Measurements from ENCODE around the gene SLC38A3. TPM values are rescaled to one million over a fixed set of nuclear protein-coding genes. Genes with fewer than 3 reads are reported as not detected.

The SLC38A3 gene
- total and polyA plus RNA-seq, 9 of the 15 experiments (the other 6 are each of a cell fraction or from before 2014, with no cell fraction given) = 0.09 to 0.38 (median 0.16) TPM; not detected in 6

DNA sequence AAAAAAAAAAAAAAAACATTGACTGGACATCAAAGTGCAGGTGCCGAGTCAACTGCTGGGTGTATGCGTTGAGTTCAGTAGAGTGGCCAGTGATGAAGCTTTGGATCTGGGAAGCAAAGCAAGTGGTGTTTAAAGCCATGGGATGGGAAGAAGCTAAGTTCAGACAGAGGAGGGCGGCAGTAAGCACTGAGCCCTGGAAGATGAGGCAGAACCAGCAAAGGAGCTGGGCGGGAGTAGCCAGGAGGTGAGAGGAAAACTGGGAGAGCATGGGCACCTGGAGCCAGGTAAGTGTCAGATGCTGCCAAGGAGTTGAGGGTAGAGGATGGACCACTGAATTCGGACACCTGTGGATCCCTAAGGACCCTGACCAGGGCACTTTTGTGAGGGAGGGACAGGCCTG is 19.6 kb downstream of the SLC38A3 start:
- BruUV-seq (replicated peaks) = no TSS peak
- FAIRE-seq = no peak
- H3K27me3 ChIP-seq (ENCODE audit: control insufficient read depth in 2 of 2, insufficient read depth in 2 of 2, low read length in 2 of 2) = 0 out of 5 replicates have a peak, but pooled peaks cover under 1 to 4% of the 10 kb centered on the region in 2 experiments
- H3K9ac ChIP-seq (ENCODE audit: insufficient read depth in 1 of 2, low read depth in 2 of 2, low read length in 2 of 2) = no peak overlapping the region
- in situ Hi-C loops (cut with MboI) = loop anchor here (5.0 kb wide), 2 partner anchors 32 to 48 kb away; partner anchors contain the start of gene GNAT1
- no peak overlapping the region for H3K4me2 ChIP-seq (ENCODE audit: insufficient read depth, low read length)
- H4K20me1 ChIP-seq (replicated peaks; ENCODE audit: control insufficient read depth, insufficient read depth, low read length) = no peaks in the 10 kb centered on the region
- no peaks in the 10 kb centered on the region for H3K79me2 ChIP-seq (ENCODE audit: control insufficient read depth, insufficient read depth, low read length)
- no peak overlapping the region for H3K27ac ChIP-seq (ENCODE audit: extremely low read depth, low read depth, low read length)
- H3K9me1 ChIP-seq (ENCODE audit: control insufficient read depth, insufficient read depth, low read length) = no peaks in the 10 kb centered on the region
- intact Hi-C loops (cut with micrococcal nuclease) = no loop called here
- ChIA-PET CTCF (ENCODE audit: low intra/inter-chr PET ratio) (interaction anchor here (4.0 kb wide), 1 partner anchor 30 kb away, joined by 91 read pairs; no protein-coding TSS in a partner anchor), POLR2A (no interaction called here)
- no peaks in the 10 kb centered on the region for H3K9me3 ChIP-seq (replicated peaks; ENCODE audit: control insufficient read depth, insufficient read depth, low read depth, low read length)
- no peak overlapping the region for H3K4me3 ChIP-seq
- no peak for DNase-seq (ENCODE audit: extremely low read depth in 1 of 4, low spot score in 3 of 4)
- peaks cover 14 to 42% of the 10 kb centered on the region in 2 experiments for H3K4me1 ChIP-seq (replicated peaks in 1 of 2; ENCODE audit: control insufficient read depth in 2 of 2, insufficient read depth in 2 of 2, low read length in 2 of 2)
- H2AFZ ChIP-seq (ENCODE audit: low read depth, low read length) = no peak overlapping the region
- ATAC-seq = no peak
- 13% methylated on average over 3 of the region's 5 CpGs for WGBS (ENCODE audit: insufficient coverage, low coverage, missing lambda C conversion rate)
- H3K36me3 ChIP-seq (ENCODE audit: control insufficient read depth, insufficient read depth, low read length) = no peaks in the 10 kb centered on the region
- no peak for TF ChIP-seq HNRNPK (IDR thresholded peaks at IDR 0.05; ENCODE audit: low read depth, low read length, poor library complexity, severe bottlenecking)
- TF ChIP-seq RBM39 (optimal IDR thresholded peaks at IDR 0.05; ENCODE audit: low read depth, low read length) = no peak
- TF ChIP-seq, protein P1, sequence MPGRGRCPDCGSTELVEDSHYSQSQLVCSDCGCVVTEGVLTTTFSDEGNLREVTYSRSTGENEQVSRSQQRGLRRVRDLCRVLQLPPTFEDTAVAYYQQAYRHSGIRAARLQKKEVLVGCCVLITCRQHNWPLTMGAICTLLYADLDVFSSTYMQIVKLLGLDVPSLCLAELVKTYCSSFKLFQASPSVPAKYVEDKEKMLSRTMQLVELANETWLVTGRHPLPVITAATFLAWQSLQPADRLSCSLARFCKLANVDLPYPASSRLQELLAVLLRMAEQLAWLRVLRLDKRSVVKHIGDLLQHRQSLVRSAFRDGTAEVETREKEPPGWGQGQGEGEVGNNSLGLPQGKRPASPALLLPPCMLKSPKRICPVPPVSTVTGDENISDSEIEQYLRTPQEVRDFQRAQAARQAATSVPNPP (IDR thresholded peaks at IDR 0.05; ENCODE audit: borderline replicate concordance, insufficient read depth, insufficient read length) = no peak
- TF ChIP-seq CEBPG (CRISPR knock-in tag; IDR thresholded peaks at IDR 0.05) = no peak
- no peak for TF ChIP-seq CEBPG (tag; conservative IDR thresholded peaks at IDR 0.05 in 1 of 2, IDR thresholded peaks at IDR 0.05 in 1 of 2)
- no peak for TF ChIP-seq CC2D1A (IDR thresholded peaks at IDR 0.05)
- TF ChIP-seq DNMT1 (IDR thresholded peaks at IDR 0.05) = no peak
- TF ChIP-seq, protein P2, sequence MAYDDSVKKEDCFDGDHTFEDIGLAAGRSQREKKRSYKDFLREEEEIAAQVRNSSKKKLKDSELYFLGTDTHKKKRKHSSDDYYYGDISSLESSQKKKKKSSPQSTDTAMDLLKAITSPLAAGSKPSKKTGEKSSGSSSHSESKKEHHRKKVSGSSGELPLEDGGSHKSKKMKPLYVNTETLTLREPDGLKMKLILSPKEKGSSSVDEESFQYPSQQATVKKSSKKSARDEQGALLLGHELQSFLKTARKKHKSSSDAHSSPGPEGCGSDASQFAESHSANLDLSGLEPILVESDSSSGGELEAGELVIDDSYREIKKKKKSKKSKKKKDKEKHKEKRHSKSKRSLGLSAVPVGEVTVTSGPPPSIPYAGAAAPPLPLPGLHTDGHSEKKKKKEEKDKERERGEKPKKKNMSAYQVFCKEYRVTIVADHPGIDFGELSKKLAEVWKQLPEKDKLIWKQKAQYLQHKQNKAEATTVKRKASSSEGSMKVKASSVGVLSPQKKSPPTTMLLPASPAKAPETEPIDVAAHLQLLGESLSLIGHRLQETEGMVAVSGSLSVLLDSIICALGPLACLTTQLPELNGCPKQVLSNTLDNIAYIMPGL (CRISPR knock-in tag; IDR thresholded peaks at IDR 0.05) = no peak
- TF ChIP-seq EP400 (IDR thresholded peaks at IDR 0.05) = no peak
- TF ChIP-seq CSDE1 (IDR thresholded peaks at IDR 0.05) = no peak
- TF ChIP-seq CAMTA2 (CRISPR knock-in tag; conservative IDR thresholded peaks at IDR 0.05) = no peak
- no peak for TF ChIP-seq KAT2B (IDR thresholded peaks at IDR 0.05; ENCODE audit: low read depth, low read length)
- no peak for TF ChIP-seq NR1H2 (CRISPR knock-in tag; IDR thresholded peaks at IDR 0.05)
- TF ChIP-seq ZBED1 (IDR thresholded peaks at IDR 0.05) = no peak
- no peak for TF ChIP-seq MLLT1 (IDR thresholded peaks at IDR 0.05)
- TF ChIP-seq SAP30 (IDR thresholded peaks at IDR 0.05; ENCODE audit: borderline replicate concordance, insufficient read depth, low read depth, low read length, poor library complexity, severe bottlenecking) = no peak
- TF ChIP-seq, protein P3, sequence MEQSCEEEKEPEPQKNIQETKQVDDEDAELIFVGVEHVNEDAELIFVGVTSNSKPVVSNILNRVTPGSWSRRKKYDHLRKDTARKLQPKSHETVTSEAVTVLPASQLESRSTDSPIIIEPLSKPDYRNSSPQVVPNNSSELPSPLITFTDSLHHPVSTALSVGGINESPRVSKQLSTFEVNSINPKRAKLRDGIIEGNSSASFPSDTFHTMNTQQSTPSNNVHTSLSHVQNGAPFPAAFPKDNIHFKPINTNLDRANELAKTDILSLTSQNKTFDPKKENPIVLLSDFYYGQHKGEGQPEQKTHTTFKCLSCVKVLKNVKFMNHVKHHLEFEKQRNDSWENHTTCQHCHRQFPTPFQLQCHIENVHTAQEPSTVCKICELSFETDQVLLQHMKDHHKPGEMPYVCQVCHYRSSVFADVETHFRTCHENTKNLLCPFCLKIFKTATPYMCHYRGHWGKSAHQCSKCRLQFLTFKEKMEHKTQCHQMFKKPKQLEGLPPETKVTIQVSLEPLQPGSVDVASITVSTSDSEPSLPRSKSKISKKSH (CRISPR knock-in tag; IDR thresholded peaks at IDR 0.05) = no peak
- no peak for TF ChIP-seq ZBTB7A (IDR thresholded peaks at IDR 0.05; ENCODE audit: borderline replicate concordance, control insufficient read depth, low read depth, low read length)

All from K562 (cell line).